Smooth muscle cell of trachea (primary cell): ENCODE data around the gene SLC6A18. TPM values are rescaled to one million over a fixed set of nuclear protein-coding genes. Genes with fewer than 3 reads are reported as not detected.

Source experiments
- total RNA-seq: library from RNA; depleted of rRNA; stranded (reverse); fragments of >200 nt; gene quantifications from 2 replicates; pipeline ENCODE4 v1.2.1, GENCODE V29; 2014

SLC6A18 gene, protein sequence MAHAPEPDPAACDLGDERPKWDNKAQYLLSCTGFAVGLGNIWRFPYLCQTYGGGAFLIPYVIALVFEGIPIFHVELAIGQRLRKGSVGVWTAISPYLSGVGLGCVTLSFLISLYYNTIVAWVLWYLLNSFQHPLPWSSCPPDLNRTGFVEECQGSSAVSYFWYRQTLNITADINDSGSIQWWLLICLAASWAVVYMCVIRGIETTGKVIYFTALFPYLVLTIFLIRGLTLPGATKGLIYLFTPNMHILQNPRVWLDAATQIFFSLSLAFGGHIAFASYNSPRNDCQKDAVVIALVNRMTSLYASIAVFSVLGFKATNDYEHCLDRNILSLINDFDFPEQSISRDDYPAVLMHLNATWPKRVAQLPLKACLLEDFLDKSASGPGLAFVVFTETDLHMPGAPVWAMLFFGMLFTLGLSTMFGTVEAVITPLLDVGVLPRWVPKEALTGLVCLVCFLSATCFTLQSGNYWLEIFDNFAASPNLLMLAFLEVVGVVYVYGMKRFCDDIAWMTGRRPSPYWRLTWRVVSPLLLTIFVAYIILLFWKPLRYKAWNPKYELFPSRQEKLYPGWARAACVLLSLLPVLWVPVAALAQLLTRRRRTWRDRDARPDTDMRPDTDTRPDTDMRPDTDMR
- total RNA-seq, result not detected in 2 replicates

GRCh38 chr5:1225081-1225480 lies at the start of gene SLC6A18:
SLC6A18 (plus strand) TSS chr5:1225381; CDS start chr5:1225478, 97 bp downstream.

DNA sequence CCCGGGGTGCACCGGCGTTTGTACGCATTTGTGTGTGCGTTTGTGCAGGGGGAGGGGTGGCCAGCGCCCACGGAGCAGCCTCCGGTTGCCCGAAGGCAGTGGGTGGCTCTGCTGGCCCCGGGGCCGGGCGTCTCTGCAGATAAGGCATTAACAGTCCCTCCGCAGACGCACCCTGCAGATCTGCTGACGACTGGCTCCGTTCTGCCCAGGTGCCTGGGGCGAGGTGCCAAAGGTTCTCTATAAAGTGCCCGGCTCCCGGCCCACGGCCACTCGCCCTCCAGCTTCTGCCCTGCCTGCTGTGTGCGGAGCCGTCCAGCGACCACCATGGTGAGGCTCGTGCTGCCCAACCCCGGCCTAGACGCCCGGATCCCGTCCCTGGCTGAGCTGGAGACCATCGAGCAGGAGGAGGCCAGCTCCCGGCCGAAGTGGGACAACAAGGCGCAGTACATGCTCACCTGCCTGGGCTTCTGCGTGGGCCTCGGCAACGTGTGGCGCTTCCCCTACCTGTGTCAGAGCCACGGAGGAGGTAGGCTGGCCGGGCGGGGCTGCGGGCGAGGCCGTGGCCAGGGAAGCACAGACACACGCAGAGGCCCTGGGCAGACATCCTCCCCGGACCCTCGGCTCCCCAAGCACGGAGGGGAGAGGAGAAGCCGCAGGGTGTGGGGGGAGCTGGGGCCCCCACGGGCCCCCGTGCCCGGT lies 23.7 kb upstream of the SLC6A18 start, which contains the start of gene SLC6A19:
Gene SLC6A19, plus strand, starts transcription at position 269 of the 699 bp plus-strand sequence. Its CDS starts 56 bp downstream, at position 325.

GRCh38 chr5:1294835-1295649 lies 69.9 kb downstream of the SLC6A18 start, which contains the start of gene TERT:
TERT (minus strand) TSS chr5:1295068; CDS start chr5:1294989, 79 bp downstream.

Other genes with a start within 250 kb of the SLC6A18 start
- 4.6 and 7.1 TPM in 2 replicates for gene NKD2, start 216.6 kb upstream of the SLC6A18 start, total RNA-seq
- gene SLC12A7, start 113.3 kb upstream of the SLC6A18 start, total RNA-seq, result 12.5 and 21.0 TPM in 2 replicates
- gene SLC6A19, start 23.8 kb upstream of the SLC6A18 start, total RNA-seq, result not detected in 2 replicates
- not detected in 2 replicates for gene TERT, start 69.7 kb downstream of the SLC6A18 start, total RNA-seq
- gene CLPTM1L, start 119.7 kb downstream of the SLC6A18 start, total RNA-seq, result 179 and 184 TPM in 2 replicates
- under 0.01 TPM in 1 of 2 replicates, not detected in the other for gene SLC6A3, start 220.1 kb downstream of the SLC6A18 start, total RNA-seq